HEK293 (cell line): Measurements from ENCODE around the gene CCNA2.
A peak's percentile ranks its signal among the peaks of the same experiment; 100 is the strongest.

Source experiments
- CTCF ChIA-PET: fragments of 350-600 bp; formaldehyde crosslinking; extraction: SDS; loops from one replicate; lab custom pipeline; 2021; ENCODE audit warnings: antibody characterized with exemption; lab: Yijun Ruan, JAX
- POLR2A ChIA-PET: fragments of 300-600 bp; formaldehyde crosslinking; extraction: SDS; loops from one replicate; lab custom pipeline; 2020; ENCODE audit warnings: antibody characterized with exemption, inconsistent platforms; lab: Yijun Ruan, JAX
- H3K27ac ChIP-seq: fragments of 200-500 bp; sonication (Bioruptor generic); 2 replicates; pipeline ENCODE4 v1.5.1; 2014; ENCODE audit warnings: low read depth, low read length, control low read depth, inconsistent platforms; ENCODE audit errors: extremely low read depth
- H3K36me3 ChIP-seq, 2 experiments: fragments of 200-500 bp in 1 of 2; sonication (Bioruptor generic) in 1 of 2; 1 replicate in 1 of 2; 2 replicates in 1 of 2; pipeline ENCODE4 v1.5.1; 2014 to 2017; ENCODE audit warnings: inconsistent platforms in 2 of 2, low read length in 2 of 2; ENCODE audit not compliant: control insufficient read depth in 2 of 2, insufficient read depth in 1 of 2
- H3K4me1 ChIP-seq: fragments of 200-500 bp; sonication (Bioruptor generic); 2 replicates; pipeline ENCODE4 v1.5.1; 2014; ENCODE audit warnings: mild to moderate bottlenecking, low read length, inconsistent platforms; ENCODE audit not compliant: control insufficient read depth, insufficient read depth
- H3K4me3 ChIP-seq: 2 replicates; pipeline ENCODE4 v1.5.1; 2011; ENCODE audit warnings: low read depth, mild to moderate bottlenecking, control low read depth, low read length, moderate library complexity
- H3K9me3 ChIP-seq: fragments of 200-500 bp; sonication (Bioruptor generic); 2 replicates; pipeline ENCODE4 v1.5.1; 2014; ENCODE audit warnings: low read depth, low read length, inconsistent platforms; ENCODE audit not compliant: control insufficient read depth, insufficient read depth
- KLF7 ChIP-seq: fragments of 450-650 bp; formaldehyde crosslinking; IDR thresholded peaks from 2 replicates; pipeline ENCODE4 v1.5.1; 2016; ENCODE audit warnings: missing biosample characterization, missing genetic modification characterization, borderline replicate concordance
- SCRT2 ChIP-seq: fragments of 450-650 bp; formaldehyde crosslinking; IDR thresholded peaks from 2 replicates; pipeline ENCODE4 v1.5.1; 2016; ENCODE audit warnings: missing biosample characterization, missing genetic modification characterization
- ZBTB17 ChIP-seq: fragments of 450-650 bp; formaldehyde crosslinking; IDR thresholded peaks from 2 replicates; pipeline ENCODE4 v1.5.1; 2016; ENCODE audit warnings: missing biosample characterization, missing genetic modification characterization
- ZFP69B ChIP-seq: fragments of 450-650 bp; formaldehyde crosslinking; IDR thresholded peaks from 2 replicates; pipeline ENCODE4 v1.5.1; 2016; ENCODE audit warnings: missing biosample characterization, missing genetic modification characterization
- ZIC2 ChIP-seq: fragments of 450-650 bp; formaldehyde crosslinking; IDR thresholded peaks from 2 replicates; pipeline ENCODE4 v1.5.1; 2016; ENCODE audit warnings: missing biosample characterization, missing genetic modification characterization
- ZNF10 ChIP-seq: fragments of 450-650 bp; formaldehyde crosslinking; IDR thresholded peaks from 2 replicates; pipeline ENCODE4 v1.5.1; 2017; ENCODE audit warnings: missing biosample characterization, missing genetic modification characterization
- ZNF155 ChIP-seq: fragments of 450-650 bp; formaldehyde crosslinking; IDR thresholded peaks from 2 replicates; pipeline ENCODE4 v1.5.1; 2016; ENCODE audit warnings: missing biosample characterization, missing genetic modification characterization
- ZNF2 ChIP-seq: fragments of 450-650 bp; formaldehyde crosslinking; IDR thresholded peaks from 2 replicates; pipeline ENCODE4 v1.5.1; 2016; ENCODE audit warnings: missing biosample characterization, missing genetic modification characterization
- ZNF501 ChIP-seq: fragments of 450-650 bp; formaldehyde crosslinking; IDR thresholded peaks from 2 replicates; pipeline ENCODE4 v1.5.1; 2016; ENCODE audit warnings: missing biosample characterization, missing genetic modification characterization
- ZNF521 ChIP-seq: fragments of 450-650 bp; formaldehyde crosslinking; IDR thresholded peaks from 2 replicates; pipeline ENCODE4 v1.5.1; 2017; ENCODE audit warnings: missing biosample characterization, mild to moderate bottlenecking, missing genetic modification characterization
- ZNF529 ChIP-seq: fragments of 450-650 bp; formaldehyde crosslinking; IDR thresholded peaks from 2 replicates; pipeline ENCODE4 v1.5.1; 2017; ENCODE audit warnings: missing genetic modification characterization, missing biosample characterization; ENCODE audit not compliant: insufficient replicate concordance
- ZNF558 ChIP-seq: fragments of 450-650 bp; formaldehyde crosslinking; IDR thresholded peaks from 2 replicates; pipeline ENCODE4 v1.5.1; 2016; ENCODE audit warnings: missing biosample characterization, missing genetic modification characterization
- ZNF621 ChIP-seq: fragments of 450-650 bp; formaldehyde crosslinking; IDR thresholded peaks from 2 replicates; pipeline ENCODE4 v1.5.1; 2017; ENCODE audit warnings: missing biosample characterization, missing genetic modification characterization
- ZNF624 ChIP-seq: fragments of 450-650 bp; formaldehyde crosslinking; IDR thresholded peaks from 2 replicates; pipeline ENCODE4 v1.5.1; 2017; ENCODE audit warnings: missing biosample characterization, missing genetic modification characterization
- ZNF747 ChIP-seq: fragments of 450-650 bp; formaldehyde crosslinking; IDR thresholded peaks from 2 replicates; pipeline ENCODE4 v1.5.1; 2016; ENCODE audit warnings: missing biosample characterization, missing genetic modification characterization
- ZXDB ChIP-seq: fragments of 450-650 bp; formaldehyde crosslinking; IDR thresholded peaks from 2 replicates; pipeline ENCODE4 v1.5.1; 2016; ENCODE audit warnings: missing biosample characterization, missing genetic modification characterization
- TF ChIP-seq, protein P1 (sequence below): fragments of 450-650 bp; formaldehyde crosslinking; IDR thresholded peaks from 2 replicates; pipeline ENCODE4 v1.5.1; 2017; ENCODE audit warnings: missing biosample characterization, mild to moderate bottlenecking, missing genetic modification characterization, moderate library complexity
- TF ChIP-seq, protein P2 (sequence below): fragments of 450-650 bp; formaldehyde crosslinking; IDR thresholded peaks from 2 replicates; pipeline ENCODE4 v1.5.1; 2017; ENCODE audit warnings: missing biosample characterization, missing genetic modification characterization
- TF ChIP-seq, protein P3 (sequence below): fragments of 450-650 bp; formaldehyde crosslinking; IDR thresholded peaks from 2 replicates; pipeline ENCODE4 v1.5.1; 2016; ENCODE audit warnings: missing biosample characterization, missing genetic modification characterization
- TF ChIP-seq, protein P4 (sequence below): fragments of 450-650 bp; formaldehyde crosslinking; IDR thresholded peaks from 2 replicates; pipeline ENCODE4 v1.5.1; 2016; ENCODE audit warnings: missing biosample characterization, missing genetic modification characterization
- TF ChIP-seq, protein P5 (sequence below): fragments of 450-650 bp; formaldehyde crosslinking; IDR thresholded peaks from 2 replicates; pipeline ENCODE4 v1.5.1; 2016; ENCODE audit warnings: missing biosample characterization, missing genetic modification characterization
- TF ChIP-seq, protein P6 (sequence below): fragments of 450-650 bp; formaldehyde crosslinking; IDR thresholded peaks from 2 replicates; pipeline ENCODE4 v1.5.1; 2016; ENCODE audit warnings: missing biosample characterization, missing genetic modification characterization
- TF ChIP-seq, protein P7 (sequence below): fragments of 450-650 bp; formaldehyde crosslinking; IDR thresholded peaks from 2 replicates; pipeline ENCODE4 v1.5.1; 2016; ENCODE audit warnings: missing biosample characterization, missing genetic modification characterization

CCNA2 gene

DNA sequence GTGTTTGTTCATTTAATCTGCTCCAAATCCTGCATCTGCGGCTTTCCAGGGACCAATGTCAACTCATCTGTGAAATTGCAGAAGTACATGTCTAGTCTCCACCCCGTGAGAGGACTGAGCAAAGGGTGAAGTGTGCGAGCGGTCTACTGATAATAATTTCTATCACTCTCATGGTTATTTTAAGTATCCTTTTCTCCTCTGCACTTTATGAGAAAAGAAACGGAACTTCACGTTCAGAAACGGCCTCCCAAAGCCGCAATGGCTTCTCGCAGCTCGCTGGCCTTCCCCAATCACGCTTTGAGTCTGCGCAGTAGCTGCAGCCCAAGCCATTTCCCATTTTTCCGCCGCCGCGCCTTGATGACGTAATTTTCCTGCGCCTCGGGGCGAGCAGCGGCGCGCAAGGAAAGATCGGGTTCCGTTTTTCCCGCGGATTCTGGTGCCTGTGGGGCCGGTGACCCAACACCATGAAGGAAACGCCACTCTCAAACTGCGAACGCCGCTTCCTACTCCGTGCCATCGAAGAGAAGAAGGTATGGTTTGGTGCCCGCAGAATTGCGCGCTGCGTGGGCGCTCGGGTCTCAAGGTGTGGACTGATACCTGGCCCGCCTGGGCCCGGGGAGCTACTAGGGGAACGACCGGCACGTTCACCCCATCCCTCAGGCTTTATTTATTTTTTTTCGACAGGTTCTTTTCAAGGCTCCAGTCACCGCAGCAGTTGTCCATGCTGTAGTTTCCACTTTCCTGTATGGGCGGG is 22.5 kb downstream of the CCNA2 start, which contains the start of gene EXOSC9:
EXOSC9 (plus strand) TSS at position 363 of the 754 bp plus-strand sequence; CDS start at position 465, 102 bp downstream.
- Histone ChIP-seq H3K9me3 (no peaks in the 10 kb centered on the region), H3K36me3 (peaks cover 18 to 41% of the 10 kb centered on the region in 2 experiments), H3K4me1 (no peaks in the 10 kb centered on the region), H3K4me3 (peak within 1 kb of the TSS; percentile 98), H3K27ac (peak within 1 kb of the TSS; percentile 55)
- CTCF ChIA-PET: interaction anchor here (1.0 kb wide), 1 partner anchor 11 kb away, joined by 3 read pairs; no protein-coding TSS in a partner anchor
- POLR2A ChIA-PET: interaction anchor here (1.0 kb wide), 1 partner anchor 11 kb away, joined by 3 read pairs; no protein-coding TSS in a partner anchor
- TF ChIP-seq, protein P1, sequence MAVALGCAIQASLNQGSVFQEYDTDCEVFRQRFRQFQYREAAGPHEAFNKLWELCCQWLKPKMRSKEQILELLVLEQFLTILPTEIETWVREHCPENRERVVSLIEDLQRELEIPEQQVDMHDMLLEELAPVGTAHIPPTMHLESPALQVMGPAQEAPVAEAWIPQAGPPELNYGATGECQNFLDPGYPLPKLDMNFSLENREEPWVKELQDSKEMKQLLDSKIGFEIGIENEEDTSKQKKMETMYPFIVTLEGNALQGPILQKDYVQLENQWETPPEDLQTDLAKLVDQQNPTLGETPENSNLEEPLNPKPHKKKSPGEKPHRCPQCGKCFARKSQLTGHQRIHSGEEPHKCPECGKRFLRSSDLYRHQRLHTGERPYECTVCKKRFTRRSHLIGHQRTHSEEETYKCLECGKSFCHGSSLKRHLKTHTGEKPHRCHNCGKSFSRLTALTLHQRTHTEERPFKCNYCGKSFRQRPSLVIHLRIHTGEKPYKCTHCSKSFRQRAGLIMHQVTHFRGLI (tag by site-specific recombination): peak; percentile 41; the same call in 1 of the 2 replicates
- no peak for TF ChIP-seq ZNF155 (tag by site-specific recombination)
- TF ChIP-seq, protein P2, sequence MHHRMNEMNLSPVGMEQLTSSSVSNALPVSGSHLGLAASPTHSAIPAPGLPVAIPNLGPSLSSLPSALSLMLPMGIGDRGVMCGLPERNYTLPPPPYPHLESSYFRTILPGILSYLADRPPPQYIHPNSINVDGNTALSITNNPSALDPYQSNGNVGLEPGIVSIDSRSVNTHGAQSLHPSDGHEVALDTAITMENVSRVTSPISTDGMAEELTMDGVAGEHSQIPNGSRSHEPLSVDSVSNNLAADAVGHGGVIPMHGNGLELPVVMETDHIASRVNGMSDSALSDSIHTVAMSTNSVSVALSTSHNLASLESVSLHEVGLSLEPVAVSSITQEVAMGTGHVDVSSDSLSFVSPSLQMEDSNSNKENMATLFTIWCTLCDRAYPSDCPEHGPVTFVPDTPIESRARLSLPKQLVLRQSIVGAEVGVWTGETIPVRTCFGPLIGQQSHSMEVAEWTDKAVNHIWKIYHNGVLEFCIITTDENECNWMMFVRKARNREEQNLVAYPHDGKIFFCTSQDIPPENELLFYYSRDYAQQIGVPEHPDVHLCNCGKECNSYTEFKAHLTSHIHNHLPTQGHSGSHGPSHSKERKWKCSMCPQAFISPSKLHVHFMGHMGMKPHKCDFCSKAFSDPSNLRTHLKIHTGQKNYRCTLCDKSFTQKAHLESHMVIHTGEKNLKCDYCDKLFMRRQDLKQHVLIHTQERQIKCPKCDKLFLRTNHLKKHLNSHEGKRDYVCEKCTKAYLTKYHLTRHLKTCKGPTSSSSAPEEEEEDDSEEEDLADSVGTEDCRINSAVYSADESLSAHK (tag by site-specific recombination): peak; percentile 5; the same call in 1 of the 2 replicates
- TF ChIP-seq ZXDB (tag by site-specific recombination): peak; percentile 82
- peak; percentile 56 for TF ChIP-seq SCRT2 (tag by site-specific recombination)
- TF ChIP-seq ZBTB17 (tag by site-specific recombination): peak; percentile 90
- TF ChIP-seq, protein P3, sequence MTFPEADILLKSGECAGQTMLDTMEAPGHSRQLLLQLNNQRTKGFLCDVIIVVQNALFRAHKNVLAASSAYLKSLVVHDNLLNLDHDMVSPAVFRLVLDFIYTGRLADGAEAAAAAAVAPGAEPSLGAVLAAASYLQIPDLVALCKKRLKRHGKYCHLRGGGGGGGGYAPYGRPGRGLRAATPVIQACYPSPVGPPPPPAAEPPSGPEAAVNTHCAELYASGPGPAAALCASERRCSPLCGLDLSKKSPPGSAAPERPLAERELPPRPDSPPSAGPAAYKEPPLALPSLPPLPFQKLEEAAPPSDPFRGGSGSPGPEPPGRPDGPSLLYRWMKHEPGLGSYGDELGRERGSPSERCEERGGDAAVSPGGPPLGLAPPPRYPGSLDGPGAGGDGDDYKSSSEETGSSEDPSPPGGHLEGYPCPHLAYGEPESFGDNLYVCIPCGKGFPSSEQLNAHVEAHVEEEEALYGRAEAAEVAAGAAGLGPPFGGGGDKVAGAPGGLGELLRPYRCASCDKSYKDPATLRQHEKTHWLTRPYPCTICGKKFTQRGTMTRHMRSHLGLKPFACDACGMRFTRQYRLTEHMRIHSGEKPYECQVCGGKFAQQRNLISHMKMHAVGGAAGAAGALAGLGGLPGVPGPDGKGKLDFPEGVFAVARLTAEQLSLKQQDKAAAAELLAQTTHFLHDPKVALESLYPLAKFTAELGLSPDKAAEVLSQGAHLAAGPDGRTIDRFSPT (tag by site-specific recombination): no peak
- TF ChIP-seq, protein P4, sequence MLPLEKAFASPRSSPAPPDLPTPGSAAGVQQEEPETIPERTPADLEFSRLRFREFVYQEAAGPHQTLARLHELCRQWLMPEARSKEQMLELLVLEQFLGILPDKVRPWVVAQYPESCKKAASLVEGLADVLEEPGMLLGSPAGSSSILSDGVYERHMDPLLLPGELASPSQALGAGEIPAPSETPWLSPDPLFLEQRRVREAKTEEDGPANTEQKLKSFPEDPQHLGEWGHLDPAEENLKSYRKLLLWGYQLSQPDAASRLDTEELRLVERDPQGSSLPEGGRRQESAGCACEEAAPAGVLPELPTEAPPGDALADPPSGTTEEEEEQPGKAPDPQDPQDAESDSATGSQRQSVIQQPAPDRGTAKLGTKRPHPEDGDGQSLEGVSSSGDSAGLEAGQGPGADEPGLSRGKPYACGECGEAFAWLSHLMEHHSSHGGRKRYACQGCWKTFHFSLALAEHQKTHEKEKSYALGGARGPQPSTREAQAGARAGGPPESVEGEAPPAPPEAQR (tag by site-specific recombination): no peak
- TF ChIP-seq ZIC2 (tag by site-specific recombination): peak; percentile 14; the same call in 1 of the 2 replicates
- 0 out of 2 replicates have a peak, but pooled peaks have one; percentile 35 for TF ChIP-seq ZNF2
- TF ChIP-seq ZNF558: peak; percentile 23; the same call in 1 of the 2 replicates
- peak; percentile 26; the same call in 1 of the 2 replicates for TF ChIP-seq ZNF501 (tag by site-specific recombination)
- TF ChIP-seq, protein P5, sequence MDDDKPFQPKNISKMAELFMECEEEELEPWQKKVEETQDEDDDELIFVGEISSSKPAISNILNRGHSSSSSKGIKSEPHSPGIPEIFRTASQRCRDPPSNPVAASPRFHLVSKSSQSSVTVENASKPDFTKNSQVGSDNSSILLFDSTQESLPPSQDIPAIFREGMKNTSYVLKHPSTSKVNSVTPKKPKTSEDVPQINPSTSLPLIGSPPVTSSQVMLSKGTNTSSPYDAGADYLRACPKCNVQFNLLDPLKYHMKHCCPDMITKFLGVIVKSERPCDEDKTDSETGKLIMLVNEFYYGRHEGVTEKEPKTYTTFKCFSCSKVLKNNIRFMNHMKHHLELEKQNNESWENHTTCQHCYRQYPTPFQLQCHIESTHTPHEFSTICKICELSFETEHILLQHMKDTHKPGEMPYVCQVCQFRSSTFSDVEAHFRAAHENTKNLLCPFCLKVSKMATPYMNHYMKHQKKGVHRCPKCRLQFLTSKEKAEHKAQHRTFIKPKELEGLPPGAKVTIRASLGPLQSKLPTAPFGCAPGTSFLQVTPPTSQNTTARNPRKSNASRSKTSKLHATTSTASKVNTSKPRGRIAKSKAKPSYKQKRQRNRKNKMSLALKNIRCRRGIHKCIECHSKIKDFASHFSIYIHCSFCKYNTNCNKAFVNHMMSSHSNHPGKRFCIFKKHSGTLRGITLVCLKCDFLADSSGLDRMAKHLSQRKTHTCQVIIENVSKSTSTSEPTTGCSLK: no peak
- TF ChIP-seq ZNF621 (tag by site-specific recombination): no peak
- peak; percentile 96 for TF ChIP-seq ZFP69B (tag by site-specific recombination)
- no peak for TF ChIP-seq ZNF10
- TF ChIP-seq, protein P6, sequence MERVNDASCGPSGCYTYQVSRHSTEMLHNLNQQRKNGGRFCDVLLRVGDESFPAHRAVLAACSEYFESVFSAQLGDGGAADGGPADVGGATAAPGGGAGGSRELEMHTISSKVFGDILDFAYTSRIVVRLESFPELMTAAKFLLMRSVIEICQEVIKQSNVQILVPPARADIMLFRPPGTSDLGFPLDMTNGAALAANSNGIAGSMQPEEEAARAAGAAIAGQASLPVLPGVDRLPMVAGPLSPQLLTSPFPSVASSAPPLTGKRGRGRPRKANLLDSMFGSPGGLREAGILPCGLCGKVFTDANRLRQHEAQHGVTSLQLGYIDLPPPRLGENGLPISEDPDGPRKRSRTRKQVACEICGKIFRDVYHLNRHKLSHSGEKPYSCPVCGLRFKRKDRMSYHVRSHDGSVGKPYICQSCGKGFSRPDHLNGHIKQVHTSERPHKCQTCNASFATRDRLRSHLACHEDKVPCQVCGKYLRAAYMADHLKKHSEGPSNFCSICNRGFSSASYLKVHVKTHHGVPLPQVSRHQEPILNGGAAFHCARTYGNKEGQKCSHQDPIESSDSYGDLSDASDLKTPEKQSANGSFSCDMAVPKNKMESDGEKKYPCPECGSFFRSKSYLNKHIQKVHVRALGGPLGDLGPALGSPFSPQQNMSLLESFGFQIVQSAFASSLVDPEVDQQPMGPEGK (tag by site-specific recombination): 0 out of 2 replicates have a peak, but pooled peaks have one; percentile 33
- no peak for TF ChIP-seq ZNF521 (tag by site-specific recombination)
- 0 out of 2 replicates have a peak, but pooled peaks have one; percentile 26 for TF ChIP-seq KLF7 (tag by site-specific recombination)
- TF ChIP-seq ZNF624 (tag by site-specific recombination): no peak
- no peak for TF ChIP-seq ZNF747 (tag by site-specific recombination)
- TF ChIP-seq ZNF529 (tag by site-specific recombination): no peak
- TF ChIP-seq, protein P7, sequence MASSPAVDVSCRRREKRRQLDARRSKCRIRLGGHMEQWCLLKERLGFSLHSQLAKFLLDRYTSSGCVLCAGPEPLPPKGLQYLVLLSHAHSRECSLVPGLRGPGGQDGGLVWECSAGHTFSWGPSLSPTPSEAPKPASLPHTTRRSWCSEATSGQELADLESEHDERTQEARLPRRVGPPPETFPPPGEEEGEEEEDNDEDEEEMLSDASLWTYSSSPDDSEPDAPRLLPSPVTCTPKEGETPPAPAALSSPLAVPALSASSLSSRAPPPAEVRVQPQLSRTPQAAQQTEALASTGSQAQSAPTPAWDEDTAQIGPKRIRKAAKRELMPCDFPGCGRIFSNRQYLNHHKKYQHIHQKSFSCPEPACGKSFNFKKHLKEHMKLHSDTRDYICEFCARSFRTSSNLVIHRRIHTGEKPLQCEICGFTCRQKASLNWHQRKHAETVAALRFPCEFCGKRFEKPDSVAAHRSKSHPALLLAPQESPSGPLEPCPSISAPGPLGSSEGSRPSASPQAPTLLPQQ (tag by site-specific recombination): peak; percentile 98
